GM12864 (cell line): ENCODE data around the gene FAM177B.

Experiments used
- DNase-seq: peaks from one replicate; pipeline ENCODE4 v3.0.0-alpha.2; 2011; ENCODE audit warnings: low read depth
- H3K4me3 ChIP-seq: 2 replicates; pipeline ENCODE4 v1.5.1; 2011; ENCODE audit warnings: mild to moderate bottlenecking, low read depth, low read length, control low read depth
- TF ChIP-seq, protein P1 (sequence below): IDR thresholded peaks from 2 replicates; pipeline ENCODE4 v1.5.1; 2011; ENCODE audit warnings: low read depth, mild to moderate bottlenecking, moderate library complexity, low read length, control low read depth, inconsistent platforms; ENCODE audit errors: missing control alignments

The FAM177B gene

DNA sequence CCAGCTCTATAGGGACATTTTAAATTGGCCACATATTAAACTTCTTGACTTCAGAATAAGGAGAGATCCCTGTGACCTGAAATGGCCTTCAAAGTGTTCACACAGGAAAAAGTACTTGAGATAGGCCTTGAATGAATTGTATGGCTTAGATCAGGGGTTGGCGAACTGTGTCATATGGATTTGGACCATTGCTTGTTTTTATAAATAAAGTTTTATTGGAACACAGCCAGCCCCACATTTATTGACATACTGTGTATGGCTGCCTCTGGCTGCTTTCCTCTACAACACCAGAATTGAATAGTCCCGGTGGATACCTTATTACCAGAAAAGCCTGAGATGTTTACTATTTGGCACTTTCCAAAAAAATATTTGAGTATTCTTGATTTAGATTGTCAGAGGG lies 20.6 kb upstream of the FAM177B start:
- no peak for DNase-seq
- TF ChIP-seq, protein P1, sequence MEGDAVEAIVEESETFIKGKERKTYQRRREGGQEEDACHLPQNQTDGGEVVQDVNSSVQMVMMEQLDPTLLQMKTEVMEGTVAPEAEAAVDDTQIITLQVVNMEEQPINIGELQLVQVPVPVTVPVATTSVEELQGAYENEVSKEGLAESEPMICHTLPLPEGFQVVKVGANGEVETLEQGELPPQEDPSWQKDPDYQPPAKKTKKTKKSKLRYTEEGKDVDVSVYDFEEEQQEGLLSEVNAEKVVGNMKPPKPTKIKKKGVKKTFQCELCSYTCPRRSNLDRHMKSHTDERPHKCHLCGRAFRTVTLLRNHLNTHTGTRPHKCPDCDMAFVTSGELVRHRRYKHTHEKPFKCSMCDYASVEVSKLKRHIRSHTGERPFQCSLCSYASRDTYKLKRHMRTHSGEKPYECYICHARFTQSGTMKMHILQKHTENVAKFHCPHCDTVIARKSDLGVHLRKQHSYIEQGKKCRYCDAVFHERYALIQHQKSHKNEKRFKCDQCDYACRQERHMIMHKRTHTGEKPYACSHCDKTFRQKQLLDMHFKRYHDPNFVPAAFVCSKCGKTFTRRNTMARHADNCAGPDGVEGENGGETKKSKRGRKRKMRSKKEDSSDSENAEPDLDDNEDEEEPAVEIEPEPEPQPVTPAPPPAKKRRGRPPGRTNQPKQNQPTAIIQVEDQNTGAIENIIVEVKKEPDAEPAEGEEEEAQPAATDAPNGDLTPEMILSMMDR: no peak
- H3K4me3 ChIP-seq: no peak overlapping the region

DNA sequence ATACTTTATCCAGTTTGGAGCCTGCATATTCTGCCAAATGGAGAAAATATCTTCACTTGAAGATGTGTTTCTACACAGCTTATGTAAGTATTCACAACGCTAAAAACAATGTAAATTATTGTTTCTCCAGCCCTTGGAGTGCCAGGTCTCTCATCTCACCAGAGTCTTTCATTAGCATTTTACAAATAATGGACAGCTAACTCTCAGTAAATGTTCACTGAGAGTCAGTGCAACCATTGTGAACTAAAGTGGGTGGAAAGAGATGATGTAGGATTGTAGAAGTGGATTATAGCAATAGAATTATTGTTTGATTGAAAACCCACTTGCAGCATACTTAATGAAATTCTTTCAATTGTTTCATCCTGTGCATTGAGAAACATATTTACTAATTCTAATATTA lies 8.3 kb upstream of the FAM177B start:
- DNase-seq: no peak
- no peak overlapping the region for H3K4me3 ChIP-seq
- TF ChIP-seq, protein P1: no peak

GRCh38 chr1:222730866-222731265 lies 6.1 kb upstream of the FAM177B start:
- TF ChIP-seq, protein P1: no peak
- no peak overlapping the region for H3K4me3 ChIP-seq
- DNase-seq: no peak

DNA sequence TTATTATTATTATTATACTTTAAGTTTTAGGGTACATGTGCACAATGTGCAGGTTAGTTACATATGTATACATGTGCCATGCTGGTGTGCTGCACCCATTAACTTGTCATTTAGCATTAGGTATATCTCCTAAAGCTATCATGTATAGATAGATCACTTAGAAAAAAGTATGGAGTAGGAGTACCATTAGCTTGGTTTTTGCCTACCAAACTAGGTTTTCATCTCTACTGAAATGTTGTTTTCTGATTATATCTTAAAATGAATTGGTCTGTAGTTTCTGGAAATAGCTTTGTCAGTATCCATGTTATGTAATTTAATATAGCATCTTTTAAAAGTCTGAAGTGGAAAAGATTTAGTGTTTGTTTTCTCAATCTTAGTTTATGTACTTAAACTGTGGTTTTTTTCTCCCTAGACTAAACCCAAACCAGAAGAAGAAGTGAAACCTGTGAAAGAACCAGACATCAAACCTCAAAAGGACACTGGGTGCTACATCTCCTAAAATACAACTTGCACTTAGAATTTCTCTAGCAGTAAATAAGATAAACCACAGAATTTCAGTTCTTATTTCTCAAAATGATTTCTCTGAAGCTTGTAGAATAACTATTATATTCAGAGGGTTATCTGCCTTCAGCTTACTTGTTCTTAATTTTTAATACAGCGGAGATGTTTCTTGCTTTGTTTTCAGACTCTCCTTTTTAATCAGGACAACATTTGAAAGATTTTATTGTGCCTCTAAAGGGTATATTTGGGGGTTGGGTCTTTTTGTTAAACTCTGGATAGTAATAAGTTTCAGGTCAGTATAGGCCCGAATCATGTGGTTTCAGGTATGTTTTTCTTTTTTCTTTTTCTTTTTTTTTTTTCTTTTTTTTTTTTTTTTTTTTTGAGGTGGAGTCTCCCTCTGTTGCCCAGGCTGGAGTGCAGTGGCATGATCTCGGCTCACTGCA lies 4.5 kb upstream of the FAM177B start:
- DNase-seq: peak; percentile 86
- TF ChIP-seq, protein P1: no peak

GRCh38 chr1:222734740-222735139 lies 2.3 kb upstream of the FAM177B start:
- no peak for DNase-seq
- TF ChIP-seq, protein P1: no peak

More for the DNA sequence above, 4.5 kb upstream of the FAM177B start:
- no peak overlapping the region for H3K4me3 ChIP-seq

GRCh38 chr1:222736470-222736869 lies 532 bp upstream of the FAM177B start:
- TF ChIP-seq, protein P1: no peak
- no peak overlapping the region for H3K4me3 ChIP-seq

More at GRCh38 chr1:222734740-222735139, 2.3 kb upstream of the FAM177B start:
- H3K4me3 ChIP-seq: no peak overlapping the region

GRCh38 chr1:222739465-222739864 lies 2.5 kb downstream of the FAM177B start:
- TF ChIP-seq, protein P1: no peak
- DNase-seq: no peak
- H3K4me3 ChIP-seq: no peak overlapping the region

More at GRCh38 chr1:222736470-222736869, 532 bp upstream of the FAM177B start:
- no peak for DNase-seq
